Spleen (tissue), 11 donors: ENCODE data around the gene UROC1. TPM values are rescaled to one million over a fixed set of nuclear protein-coding genes. Genes with fewer than 3 reads are reported as not detected.

Experiments used
- DNase-seq: peaks from one replicate; pipeline ENCODE4 v3.0.0-alpha.2; 2020
- H3K27ac ChIP-seq, 8 donors: fragments of 200-600 bp; sonication (generic) in 7 of 8; 1 replicate in 4 of 8; 2 replicates in 4 of 8; pipeline versions ENCODE4 v1.5.0 to v1.8.0; 2016 to 2021; ENCODE audit warnings: inconsistent platforms in 4 of 8, mild to moderate bottlenecking in 4 of 8, moderate library complexity in 1 of 8
- H3K27me3 ChIP-seq, 7 donors: fragments of 200-600 bp; sonication (generic) in 6 of 7; replicated peaks in 1 of 7; 1 replicate in 4 of 7; 2 replicates in 3 of 7; pipeline versions ENCODE4 v1.5.0 to v1.8.0; 2016 to 2021; ENCODE audit warnings: inconsistent platforms in 3 of 7, mild to moderate bottlenecking in 1 of 7
- H3K36me3 ChIP-seq, 6 donors: fragments of 200-600 bp; sonication (generic) in 5 of 6; 1 replicate in 4 of 6; 2 replicates in 2 of 6; pipeline versions ENCODE4 v1.5.0 to v1.8.0; 2016 to 2021; ENCODE audit warnings: inconsistent platforms in 2 of 6
- H3K4me1 ChIP-seq, 6 donors: fragments of 200-600 bp; sonication (generic) in 5 of 6; 1 replicate in 3 of 6; 2 replicates in 3 of 6; pipeline versions ENCODE4 v1.5.0 to v1.8.0; 2016 to 2021; ENCODE audit warnings: inconsistent platforms in 3 of 6
- H3K4me3 ChIP-seq, 8 donors: fragments of 200-600 bp; sonication (generic) in 7 of 8; 1 replicate in 4 of 8; 2 replicates in 4 of 8; pipeline versions ENCODE4 v1.5.0 to v1.8.0; 2016 to 2021; ENCODE audit warnings: inconsistent platforms in 4 of 8, mild to moderate bottlenecking in 4 of 8, moderate library complexity in 2 of 8
- H3K9me3 ChIP-seq, 8 donors: fragments of 200-600 bp; sonication (generic) in 7 of 8; 1 replicate in 4 of 8; 2 replicates in 4 of 8; pipeline versions ENCODE4 v1.5.0 to v1.8.0; 2016 to 2021; ENCODE audit warnings: inconsistent platforms in 4 of 8
- POLR2A ChIP-seq, 3 donors: fragments of 450-650 bp; IDR thresholded peaks; one replicate each; pipeline ENCODE4 v1.5.1; 2017; ENCODE audit warnings: antibody characterized with exemption in 3 of 3, mild to moderate bottlenecking in 1 of 3
- POLR2AphosphoS5 ChIP-seq, 3 donors: sonication (generic); formaldehyde crosslinking; IDR thresholded peaks; one replicate each; pipeline ENCODE4 v1.5.1; 2017; ENCODE audit warnings: antibody characterized with exemption in 3 of 3
- WGBS, 5 donors: extraction: QIAGEN DNeasy Blood & Tissue Kit in 3 of 5; methylation state at CpG; one replicate each; pipeline versions ENCODE4 v1.1.5 to v1.1.7; 2013 to 2018; 5-methylcytosine and 5-hydroxymethylcytosine counted together
- intact Hi-C: fragments of 100-400 bp; cut with DNase I; formaldehyde crosslinking; loops from one replicate; pipeline ENCODE4 v1.15.0; 2023; ENCODE audit warnings: low total_unique reads
- polyA plus RNA-seq, 3 donors: library from polyadenylated mRNA; stranded (reverse); fragments of 200-250 nt; gene quantifications; one replicate each; pipeline ENCODE4 v1.2.1, GENCODE V29; 2013
- total RNA-seq, 7 donors: library from RNA; depleted of rRNA in 3 of 7; stranded (reverse); fragments of >200 nt in 3 of 7; fragmentation: NEBNext Ultra II Directional in 4 of 7; extraction: Animal tissue kit (Norgen Biotek cat#: 25700) in 4 of 7; gene quantifications; one replicate each; pipeline versions ENCODE4 v1.1.0 to v1.2.1, GENCODE V29; 2016 to 2021
- TF ChIP-seq, protein P1 (sequence below), 11 experiments: fragments of 200-600 bp in 7 of 11; fragments of 450-650 bp in 4 of 11; sonication (generic) in 4 of 11; IDR thresholded peaks in 8 of 11; conservative IDR thresholded peaks in 3 of 11; 1 replicate in 7 of 11; 2 replicates in 4 of 11; pipeline versions ENCODE4 v1.4.0 to v1.8.0; 2016 to 2021; ENCODE audit warnings: antibody characterized with exemption in 11 of 11, inconsistent platforms in 4 of 11, mild to moderate bottlenecking in 1 of 11
- donor health status: healthy with polysubstance abuse.
- donor health status: DM: no; HTN: no; CAD: no; lungs with moderate emphysema.
- donor health status: DM: no; HTN: no; CAD: no.
- donor health status: Bipolar disorder and iron deficiency.
- donor health status: healthy.
- donor health status: DM: no; HTN: no; CAD: no.
- donor health status: DM: yes; HTN: yes; CAD: no.

Gene UROC1
- total and polyA plus RNA-seq, 10 donors, result 0.02 to 0.16 (median 0.03) TPM; not detected in 6

DNA sequence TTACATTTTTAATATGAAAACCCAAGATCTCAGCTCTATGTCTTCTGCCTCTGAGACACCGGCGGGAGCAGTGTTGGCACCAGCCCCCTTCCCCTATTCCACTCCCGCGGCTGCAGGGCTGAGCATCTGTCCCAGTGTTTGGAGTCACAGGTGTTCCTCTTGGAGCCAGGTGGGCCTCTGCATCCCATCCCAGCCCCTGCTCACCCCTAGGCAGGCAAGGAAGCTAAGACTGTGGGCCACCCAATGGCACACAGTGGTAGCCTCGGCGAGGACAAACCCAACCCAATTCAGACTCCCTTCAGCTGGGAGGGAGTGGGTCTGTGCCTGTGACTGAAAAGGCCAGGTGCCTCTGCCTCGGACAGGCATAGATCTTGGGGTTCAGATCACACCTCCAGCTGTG, 9.4 kb upstream of the UROC1 start:
- peaks cover 0 to 55% (median 16%) of the 10 kb centered on the region in 7 donors for H3K27me3 ChIP-seq
- peak; percentile 66 for DNase-seq
- WGBS, 5 donors, result 80 to 95% (median 86%) methylated on average over 5 to 7 of the region's 7 CpGs

DNA sequence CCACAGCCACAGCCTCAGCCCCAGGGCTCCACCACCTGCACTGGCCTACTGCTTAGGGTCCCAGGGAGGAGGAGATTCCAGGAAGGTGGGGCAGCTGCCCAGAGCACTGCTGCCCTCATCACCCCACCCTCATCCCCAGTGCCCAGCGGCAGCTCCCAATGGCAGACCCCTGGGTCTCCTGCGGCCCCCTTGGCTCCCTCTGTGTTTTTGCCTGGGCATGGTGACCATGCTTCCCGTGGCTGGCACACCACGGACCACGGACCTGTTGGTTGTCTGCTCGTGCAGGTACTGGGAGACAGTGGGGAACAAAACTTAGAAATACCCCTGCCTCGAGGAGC, 9.1 kb upstream of the UROC1 start:
- TF ChIP-seq POLR2A (IDR thresholded peaks at IDR 0.05), result no peak
- TF ChIP-seq, protein P1, sequence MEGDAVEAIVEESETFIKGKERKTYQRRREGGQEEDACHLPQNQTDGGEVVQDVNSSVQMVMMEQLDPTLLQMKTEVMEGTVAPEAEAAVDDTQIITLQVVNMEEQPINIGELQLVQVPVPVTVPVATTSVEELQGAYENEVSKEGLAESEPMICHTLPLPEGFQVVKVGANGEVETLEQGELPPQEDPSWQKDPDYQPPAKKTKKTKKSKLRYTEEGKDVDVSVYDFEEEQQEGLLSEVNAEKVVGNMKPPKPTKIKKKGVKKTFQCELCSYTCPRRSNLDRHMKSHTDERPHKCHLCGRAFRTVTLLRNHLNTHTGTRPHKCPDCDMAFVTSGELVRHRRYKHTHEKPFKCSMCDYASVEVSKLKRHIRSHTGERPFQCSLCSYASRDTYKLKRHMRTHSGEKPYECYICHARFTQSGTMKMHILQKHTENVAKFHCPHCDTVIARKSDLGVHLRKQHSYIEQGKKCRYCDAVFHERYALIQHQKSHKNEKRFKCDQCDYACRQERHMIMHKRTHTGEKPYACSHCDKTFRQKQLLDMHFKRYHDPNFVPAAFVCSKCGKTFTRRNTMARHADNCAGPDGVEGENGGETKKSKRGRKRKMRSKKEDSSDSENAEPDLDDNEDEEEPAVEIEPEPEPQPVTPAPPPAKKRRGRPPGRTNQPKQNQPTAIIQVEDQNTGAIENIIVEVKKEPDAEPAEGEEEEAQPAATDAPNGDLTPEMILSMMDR (IDR thresholded peaks at IDR 0.05 in 8 of 11, conservative IDR thresholded peaks at IDR 0.05 in 3 of 11), result no peak
- no peak for TF ChIP-seq POLR2AphosphoS5 (IDR thresholded peaks at IDR 0.05)
- H3K4me1 ChIP-seq, result peaks cover 3 to 91% (median 50%) of the 10 kb centered on the region in 6 donors
- peaks cover 0 to 55% (median 16%) of the 10 kb centered on the region in 7 donors for H3K27me3 ChIP-seq
- no peaks in the 10 kb centered on the region for H3K36me3 ChIP-seq
- no peak overlapping the region for H3K27ac ChIP-seq
- H3K9me3 ChIP-seq, result no peaks in the 10 kb centered on the region
- DNase-seq, result peak; percentile 59
- no peak overlapping the region for H3K4me3 ChIP-seq
- WGBS, 5 donors, result 67 to 88% (median 81%) methylated on average over 4 to 7 of the region's 7 CpGs
- intact Hi-C loops, result loop anchor here (5.0 to 10.0 kb wide), 2 partner anchors 128 to 1021 kb away; partner anchors contain the start of gene TXNRD3

More for the DNA sequence above, 9.4 kb upstream of the UROC1 start:
- Histone ChIP-seq H3K36me3 (no peaks in the 10 kb centered on the region), H3K27ac (peak overlapping the region in 2 of 8 donors; percentile 88 to 93), H3K4me3 (no peak overlapping the region), H3K4me1 (peaks cover 3 to 91% (median 50%) of the 10 kb centered on the region in 6 donors), H3K9me3 (no peaks in the 10 kb centered on the region)
- TF ChIP-seq POLR2A (IDR thresholded peaks at IDR 0.05) (no peak), POLR2AphosphoS5 (IDR thresholded peaks at IDR 0.05) (no peak)
- TF ChIP-seq, protein P1 (IDR thresholded peaks at IDR 0.05 in 8 of 11, conservative IDR thresholded peaks at IDR 0.05 in 3 of 11), result no peak
- intact Hi-C loops, result loop anchor here (5.0 to 10.0 kb wide), 2 partner anchors 128 to 1020 kb away; partner anchors contain the start of gene TXNRD3

DNA sequence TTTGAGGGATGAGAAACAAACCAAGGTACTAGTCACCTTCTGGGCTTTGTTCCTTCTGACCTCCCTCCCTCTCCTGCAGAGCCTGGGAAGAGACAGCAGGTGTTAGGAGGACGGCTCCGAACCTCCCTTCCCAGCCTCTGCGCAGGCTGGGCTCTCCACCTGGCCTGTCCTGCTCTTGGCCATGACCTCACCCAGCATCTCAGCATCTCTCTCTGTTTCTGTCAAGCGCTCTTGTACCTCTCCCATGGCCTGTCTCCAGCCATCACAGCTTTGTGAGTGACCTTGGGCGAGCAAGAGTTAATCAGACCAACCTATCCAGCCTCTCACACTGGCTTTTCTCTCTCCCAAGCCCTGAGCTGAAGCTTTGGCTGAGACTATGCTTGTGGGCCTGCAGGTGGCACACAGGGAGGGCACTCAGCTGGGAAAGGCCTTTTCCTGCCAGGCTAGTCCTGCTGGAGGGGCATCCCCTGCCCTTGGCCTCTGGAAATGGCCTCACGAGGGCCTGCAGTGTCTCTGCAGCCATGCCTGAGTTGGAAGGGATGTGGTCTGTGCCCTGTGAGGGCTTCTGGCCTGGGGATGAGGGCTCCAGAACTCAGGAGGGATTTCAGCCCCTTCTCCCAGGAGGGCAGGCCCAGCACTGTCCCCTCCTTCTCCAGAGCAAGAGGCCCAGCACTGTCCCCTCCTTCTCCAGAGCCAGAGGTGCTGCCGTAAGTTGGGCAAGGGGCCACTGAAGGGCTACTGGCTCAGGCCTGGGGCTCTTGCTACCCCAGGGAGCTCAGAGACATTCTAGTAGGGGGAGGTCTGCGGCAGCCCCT, 8.5 kb upstream of the UROC1 start:
- WGBS, 5 donors, result 78 to 96% (median 85%) methylated on average over 7 to 8 of the region's 8 CpGs
- intact Hi-C loops, result loop anchor here (5.0 to 10.0 kb wide), 2 partner anchors 129 to 1021 kb away; partner anchors contain the start of gene TXNRD3
- Histone ChIP-seq H3K27ac (no peak overlapping the region), H3K4me3 (no peak overlapping the region), H3K9me3 (no peaks in the 10 kb centered on the region), H3K27me3 (peaks cover 0 to 55% (median 16%) of the 10 kb centered on the region in 7 donors), H3K36me3 (no peaks in the 10 kb centered on the region), H3K4me1 (peaks cover 3 to 90% (median 50%) of the 10 kb centered on the region in 6 donors)
- DNase-seq, result peak; percentile 76
- TF ChIP-seq POLR2AphosphoS5 (IDR thresholded peaks at IDR 0.05), result peak; percentile 39 to 61 (median 43)
- TF ChIP-seq, protein P1 (IDR thresholded peaks at IDR 0.05 in 8 of 11, conservative IDR thresholded peaks at IDR 0.05 in 3 of 11), result peak in 1 of 11 experiments; percentile 14
- TF ChIP-seq POLR2A (IDR thresholded peaks at IDR 0.05), result no peak
